WTC11 (cell line): ENCODE measurements around the gene BCAM. TPM values are rescaled to one million over a fixed set of nuclear protein-coding genes. Genes with fewer than 3 reads are reported as not detected.

Experiments
- CDX4 ChIP-seq: fragments of 250-450 bp; sonication (Bioruptor Pico); IDR thresholded peaks from 2 replicates; pipeline ENCODE4 v1.9.0; 2021; ENCODE audit warnings: moderate library complexity, mild to moderate bottlenecking, inconsistent platforms, borderline replicate concordance
- FOXP1 ChIP-seq: sonication (generic); formaldehyde crosslinking; IDR thresholded peaks from 2 replicates; pipeline ENCODE4 v1.8.0; 2022; ENCODE audit warnings: missing genetic modification reagents, mild to moderate bottlenecking, moderate library complexity, borderline replicate concordance
- FOXP4 ChIP-seq: sonication (generic); formaldehyde crosslinking; IDR thresholded peaks from 2 replicates; pipeline ENCODE4 v1.8.0; 2022; ENCODE audit warnings: mild to moderate bottlenecking, missing genetic modification reagents
- IRF1 ChIP-seq: sonication (generic); formaldehyde crosslinking; IDR thresholded peaks from 2 replicates; pipeline ENCODE4 v1.8.0; 2023; ENCODE audit warnings: missing genetic modification reagents
- JUN ChIP-seq: sonication (generic); formaldehyde crosslinking; IDR thresholded peaks from 2 replicates; pipeline ENCODE4 v1.8.0; 2023; ENCODE audit warnings: mild to moderate bottlenecking, missing genetic modification reagents
- SMAD3 ChIP-seq: sonication (generic); formaldehyde crosslinking; IDR thresholded peaks from 2 replicates; pipeline ENCODE4 v1.8.0; 2022; ENCODE audit warnings: missing genetic modification reagents, mild to moderate bottlenecking, borderline replicate concordance
- ZBTB21 ChIP-seq: sonication (generic); formaldehyde crosslinking; IDR thresholded peaks from 2 replicates; pipeline ENCODE4 v1.8.1; 2023; ENCODE audit warnings: mild to moderate bottlenecking, missing genetic modification reagents, borderline replicate concordance
- total RNA-seq: library from RNA; stranded (reverse); gene quantifications from 3 replicates; pipeline ENCODE4 v1.2.3, GENCODE V29; 2021
- TF ChIP-seq, protein P1 (sequence below): sonication (generic); formaldehyde crosslinking; IDR thresholded peaks from 2 replicates; pipeline ENCODE4 v1.8.1; 2022; ENCODE audit warnings: low read depth, mild to moderate bottlenecking, moderate library complexity, missing genetic modification reagents, borderline replicate concordance

Gene BCAM
- total RNA-seq, 1 experiment from 2014 or later: 73.1 TPM

DNA sequence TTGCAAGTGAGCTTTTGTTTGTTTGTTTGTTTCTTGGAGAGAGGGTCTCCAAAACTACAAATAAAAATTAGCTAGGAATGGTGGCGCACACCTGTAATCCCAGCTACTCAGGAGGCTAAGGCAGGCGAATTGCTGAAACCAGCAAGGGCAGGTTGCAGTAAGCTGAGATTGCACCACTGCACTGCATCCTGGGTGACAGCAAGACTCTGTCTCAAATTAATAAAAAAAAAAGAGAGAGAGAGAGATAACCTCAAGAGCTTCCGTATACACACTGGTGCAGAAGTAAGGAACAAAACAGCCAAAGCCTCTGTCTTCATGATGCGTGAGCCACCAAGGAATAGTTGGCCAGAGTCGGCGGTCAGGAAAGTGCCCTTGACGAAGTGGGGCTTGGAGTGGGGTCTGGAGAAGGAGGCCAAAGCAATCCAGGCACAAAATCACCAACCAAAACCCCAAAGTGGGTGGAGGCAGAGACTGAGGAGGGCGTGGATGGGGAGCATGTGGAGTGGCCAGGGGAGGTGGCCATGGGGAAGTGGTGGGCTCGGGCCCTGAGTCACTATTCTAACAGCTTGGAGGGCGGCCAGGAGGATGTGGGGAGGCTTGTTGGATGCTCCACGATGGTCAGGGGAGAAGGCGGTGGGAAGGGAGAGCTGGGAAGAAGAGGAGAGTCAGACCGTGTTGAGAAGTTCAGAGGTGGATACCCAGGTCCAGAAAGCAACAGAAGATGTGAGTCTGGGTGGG lies 61.0 kb downstream of the BCAM start (continued):
- TF ChIP-seq FOXP4 (CRISPR knock-in tag): no peak
- no peak for TF ChIP-seq CDX4
- no peak for TF ChIP-seq ZBTB21 (CRISPR knock-in tag)
- TF ChIP-seq IRF1: no peak
- TF ChIP-seq JUN (CRISPR knock-in tag): no peak
- no peak for TF ChIP-seq SMAD3 (CRISPR knock-in tag)
- TF ChIP-seq FOXP1 (CRISPR knock-in tag): no peak
- TF ChIP-seq, protein P1, sequence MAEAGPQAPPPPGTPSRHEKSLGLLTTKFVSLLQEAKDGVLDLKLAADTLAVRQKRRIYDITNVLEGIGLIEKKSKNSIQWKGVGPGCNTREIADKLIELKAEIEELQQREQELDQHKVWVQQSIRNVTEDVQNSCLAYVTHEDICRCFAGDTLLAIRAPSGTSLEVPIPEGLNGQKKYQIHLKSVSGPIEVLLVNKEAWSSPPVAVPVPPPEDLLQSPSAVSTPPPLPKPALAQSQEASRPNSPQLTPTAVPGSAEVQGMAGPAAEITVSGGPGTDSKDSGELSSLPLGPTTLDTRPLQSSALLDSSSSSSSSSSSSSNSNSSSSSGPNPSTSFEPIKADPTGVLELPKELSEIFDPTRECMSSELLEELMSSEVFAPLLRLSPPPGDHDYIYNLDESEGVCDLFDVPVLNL (CRISPR knock-in tag): no peak

Other genes with a start within 250 kb of the BCAM start
- gene IGSF23, start 195.5 kb upstream of the BCAM start, total RNA-seq: not detected in 3 replicates
- 13.7 to 15.9 TPM (median 15.0 TPM) in 3 replicates for gene PVR, start 165.2 kb upstream of the BCAM start, total RNA-seq
- gene CEACAM19, start 137.6 kb upstream of the BCAM start, total RNA-seq: 1.9 to 2.9 TPM (median 2.3 TPM) in 3 replicates
- gene CEACAM16, start 110.0 kb upstream of the BCAM start, total RNA-seq: not detected in 3 replicates
- 4.6 to 7.8 TPM (median 5.6 TPM) in 3 replicates for gene BCL3, start 60.4 kb upstream of the BCAM start, total RNA-seq
- 20.5 to 29.5 TPM (median 27.8 TPM) in 3 replicates for gene CBLC, start 31.2 kb upstream of the BCAM start, total RNA-seq
- gene NECTIN2, start 37.2 kb downstream of the BCAM start, total RNA-seq: 164 to 170 TPM (median 168 TPM) in 3 replicates
- gene TOMM40, start 82.2 kb downstream of the BCAM start, total RNA-seq: 166 to 221 TPM (median 181 TPM) in 3 replicates
- gene APOE, start 96.7 kb downstream of the BCAM start, total RNA-seq: 815 to 837 TPM (median 824 TPM) in 3 replicates
- 76.2 to 101 TPM (median 86.5 TPM) in 3 replicates for gene APOC1, start 105.5 kb downstream of the BCAM start, total RNA-seq
- not detected in 3 replicates for gene APOC4, start 133.1 kb downstream of the BCAM start, total RNA-seq
- gene APOC2, start 136.9 kb downstream of the BCAM start, total RNA-seq: 0.66 to 0.81 TPM in 2 of 3 replicates, not detected in the other
- 75.9 to 85.6 TPM (median 76.4 TPM) in 3 replicates for gene CLPTM1, start 146.3 kb downstream of the BCAM start, total RNA-seq
- 8.9 to 10.6 TPM (median 9.9 TPM) in 3 replicates for gene RELB, start 192.4 kb downstream of the BCAM start, total RNA-seq
- 85.0 to 88.9 TPM (median 88.0 TPM) in 3 replicates for gene CLASRP, start 229.9 kb downstream of the BCAM start, total RNA-seq